IMR-90 (cell line): ENCODE measurements around the gene ITGA2. TPM values are rescaled to one million over a fixed set of nuclear protein-coding genes. Genes with fewer than 3 reads are reported as not detected.
A peak's percentile ranks its signal among the peaks of the same experiment; 100 is the strongest.

Experiments
- ATAC-seq: fragments of 200-7000 bp; cut with Tn5 transposase; 2 replicates; pipeline ENCODE4 v1.9.1; 2020; ENCODE audit warnings: low read depth, mild to moderate bottlenecking, moderate library complexity
- BruUV-seq: library from RNA; stranded (reverse); fragments of 400-500 nt; replicated peaks from 2 replicates; lab custom pipeline; 2021; lab: Mats Ljungman, UMichigan
- CTCF ChIA-PET: fragments of 300-600 bp; formaldehyde crosslinking; extraction: SDS; loops from one replicate; lab custom pipeline; 2021; ENCODE audit warnings: antibody characterized with exemption; lab: Yijun Ruan, JAX
- POLR2A ChIA-PET: fragments of 300-600 bp; sonication (Branson Sonifier 250); formaldehyde crosslinking; loops from one replicate; lab custom pipeline; 2022; ENCODE audit warnings: antibody characterized with exemption; ENCODE audit not compliant: unreplicated experiment; lab: Charles Lee
- DNase-seq: peaks from one replicate; pipeline ENCODE4 v3.0.0; 2013
- H2AFZ ChIP-seq: replicated peaks from 2 replicates; pipeline ENCODE3; 2013; ENCODE audit warnings: low read length, mild to moderate bottlenecking; ENCODE audit not compliant: poor library complexity
- H2AK5ac ChIP-seq: 2 replicates; pipeline ENCODE4 v1.6.1; 2013; ENCODE audit warnings: low read depth, low read length, inconsistent platforms
- H2AK9ac ChIP-seq: replicated peaks from 2 replicates; pipeline ENCODE3; 2013; ENCODE audit warnings: mild to moderate bottlenecking, low read depth, low read length, moderate library complexity; ENCODE audit not compliant: poor library complexity
- H2BK120ac ChIP-seq: 2 replicates; pipeline ENCODE4 v1.6.1; 2013; ENCODE audit warnings: low read depth, low read length, inconsistent platforms
- H2BK15ac ChIP-seq: 3 replicates; pipeline ENCODE4 v1.6.1; 2013; ENCODE audit warnings: low read depth, low read length, inconsistent platforms
- H2BK20ac ChIP-seq: 2 replicates; pipeline ENCODE4 v1.6.1; 2013; ENCODE audit warnings: low read depth, mild to moderate bottlenecking, inconsistent platforms, low read length, moderate library complexity
- H2BK5ac ChIP-seq: 2 replicates; pipeline ENCODE4 v1.6.1; 2013; ENCODE audit warnings: mild to moderate bottlenecking, low read depth, low read length, inconsistent platforms; ENCODE audit not compliant: poor library complexity, severe bottlenecking
- H3K14ac ChIP-seq: replicated peaks from 2 replicates; pipeline ENCODE4 v1.6.1; 2013; ENCODE audit warnings: low read depth, low read length, inconsistent platforms
- H3K18ac ChIP-seq: 2 replicates; pipeline ENCODE4 v1.6.1; 2013; ENCODE audit warnings: low read depth, low read length, control low read depth
- H3K23ac ChIP-seq: 2 replicates; pipeline ENCODE4 v1.6.1; 2013; ENCODE audit warnings: low read depth, low read length, inconsistent platforms
- H3K27ac ChIP-seq: 2 replicates; pipeline ENCODE4 v1.5.1; 2013; ENCODE audit warnings: mild to moderate bottlenecking, control low read depth, low read length; ENCODE audit not compliant: insufficient read depth
- H3K27me3 ChIP-seq: 2 replicates; pipeline ENCODE4 v1.6.1; 2013; ENCODE audit warnings: low read length; ENCODE audit not compliant: control insufficient read depth, insufficient read depth
- H3K36me3 ChIP-seq: 2 replicates; pipeline ENCODE4 v1.6.1; 2013; ENCODE audit warnings: low read length, mixed read lengths; ENCODE audit not compliant: control insufficient read depth, insufficient read depth
- H3K4ac ChIP-seq: 2 replicates; pipeline ENCODE4 v1.6.1; 2013; ENCODE audit warnings: low read depth, low read length, inconsistent platforms
- H3K4me1 ChIP-seq: 2 replicates; pipeline ENCODE4 v1.6.1; 2013; ENCODE audit warnings: low read length, mixed read lengths; ENCODE audit not compliant: control insufficient read depth, insufficient read depth
- H3K4me2 ChIP-seq: 2 replicates; pipeline ENCODE4 v1.6.1; 2013; ENCODE audit warnings: low read depth, mild to moderate bottlenecking, control low read depth, low read length, moderate library complexity
- H3K4me3 ChIP-seq: 2 replicates; pipeline ENCODE4 v1.5.1; 2013; ENCODE audit warnings: low read depth, mild to moderate bottlenecking, control low read depth, low read length, moderate library complexity; ENCODE audit not compliant: insufficient read depth
- H3K56ac ChIP-seq: 2 replicates; pipeline ENCODE4 v1.6.1; 2013; ENCODE audit warnings: low read length, inconsistent platforms; ENCODE audit not compliant: insufficient read depth; ENCODE audit errors: extremely low read depth
- H3K79me1 ChIP-seq, 2 experiments: 2 replicates each; pipeline ENCODE4 v1.6.1; 2013; ENCODE audit warnings: low read length in 2 of 2, inconsistent platforms in 1 of 2, low read depth in 1 of 2
- H3K9ac ChIP-seq: 2 replicates; pipeline ENCODE4 v1.6.1; 2013; ENCODE audit warnings: low read depth, low read length, control low read depth
- H3K9me1 ChIP-seq: 2 replicates; pipeline ENCODE4 v1.6.1; 2013; ENCODE audit warnings: low read length, inconsistent platforms; ENCODE audit not compliant: insufficient read depth
- H3K9me3 ChIP-seq: 2 replicates; pipeline ENCODE4 v1.6.1; 2013; ENCODE audit warnings: low read length; ENCODE audit not compliant: control insufficient read depth, insufficient read depth
- H4K20me1 ChIP-seq: 2 replicates; pipeline ENCODE4 v1.6.1; 2013; ENCODE audit warnings: low read length, inconsistent platforms; ENCODE audit not compliant: insufficient read depth
- H4K5ac ChIP-seq: 2 replicates; pipeline ENCODE4 v1.6.1; 2013; ENCODE audit warnings: mild to moderate bottlenecking, low read depth, low read length, control low read depth
- H4K8ac ChIP-seq, 2 experiments: 2 replicates each; pipeline ENCODE4 v1.6.1; 2013; ENCODE audit warnings: low read depth in 2 of 2, low read length in 2 of 2, control low read depth in 1 of 2, inconsistent platforms in 1 of 2
- H4K91ac ChIP-seq: 2 replicates; pipeline ENCODE4 v1.6.1; 2013; ENCODE audit warnings: low read depth, low read length, inconsistent platforms; ENCODE audit not compliant: insufficient read depth
- CEBPB ChIP-seq: IDR thresholded peaks from 2 replicates; pipeline ENCODE4 v1.6.1; 2012; ENCODE audit warnings: low read depth, low read length, improper control_type of control experiment
- FOS ChIP-seq: fragments of 150-350 bp; IDR thresholded peaks from 2 replicates; pipeline ENCODE4 v1.6.1; 2016; ENCODE audit warnings: low read depth, low read length
- MAFK ChIP-seq: IDR thresholded peaks from 2 replicates; pipeline ENCODE4 v1.6.1; 2012; ENCODE audit warnings: low read depth, low read length, improper control_type of control experiment
- NFE2L2 ChIP-seq: fragments of 150-350 bp; IDR thresholded peaks from 2 replicates; pipeline ENCODE4 v1.6.1; 2016; ENCODE audit warnings: low read depth, mild to moderate bottlenecking, low read length
- POLR2A ChIP-seq: IDR thresholded peaks from 2 replicates; pipeline ENCODE4 v1.6.1; 2012; ENCODE audit warnings: mild to moderate bottlenecking, low read depth, low read length
- RCOR1 ChIP-seq: IDR thresholded peaks from 2 replicates; pipeline ENCODE4 v1.6.1; 2012; ENCODE audit warnings: mild to moderate bottlenecking, low read length, improper control_type of control experiment; ENCODE audit not compliant: insufficient replicate concordance
- RFX5 ChIP-seq: IDR thresholded peaks from 2 replicates; pipeline ENCODE4 v1.8.0; 2012; ENCODE audit warnings: low read depth, mild to moderate bottlenecking, low read length, moderate library complexity
- WGBS, 2 experiments: methylation state at CpG; one replicate each; pipeline versions ENCODE4 v1.1.5 to v1.1.7; 2013; ENCODE audit warnings: missing lambda C conversion rate in 2 of 2; ENCODE audit not compliant: insufficient read length in 1 of 2; ENCODE audit errors: extremely low coverage in 2 of 2; 5-methylcytosine and 5-hydroxymethylcytosine counted together
- dilution Hi-C: fragments of 300-500 bp; cut with HindIII; formaldehyde crosslinking; loops from one replicate; pipeline ENCODE4 v1.14.3; 2018; ENCODE audit warnings: low sequenced_read_pairs; ENCODE audit not compliant: unreplicated experiment
- in situ Hi-C: fragments of 300-500 bp; cut with MboI; formaldehyde crosslinking; loops from 3 replicates; pipeline ENCODE4 v1.14.3; 2019; ENCODE audit warnings: low sequenced_read_pairs, inconsistent platforms, mixed read lengths
- intact Hi-C: fragments of 100-400 bp; cut with micrococcal nuclease; formaldehyde crosslinking; loops from 2 replicates; pipeline ENCODE4 v1.10.0; 2022
- polyA plus RNA-seq, 3 experiments: library from polyadenylated mRNA; depleted of rRNA; stranded (reverse); fragments of >200 nt; gene quantifications; 2 replicates each; pipeline ENCODE4 v1.2.3, GENCODE V29; 2012; ENCODE audit warnings: low replicate concordance in 1 of 3
- total RNA-seq: library from RNA; depleted of rRNA; stranded (reverse); fragments of >200 nt; gene quantifications from 2 replicates; pipeline ENCODE4 v1.2.3, GENCODE V29; 2012
- TF ChIP-seq, protein P1 (sequence below): fragments of 150-350 bp; IDR thresholded peaks from 2 replicates; pipeline ENCODE4 v1.6.1; 2016; ENCODE audit warnings: low read depth, mild to moderate bottlenecking, low read length, moderate library complexity, borderline replicate concordance

Gene ITGA2
- total and polyA plus RNA-seq, 2 of the 4 experiments (the other 2 are of a cell fraction) = 23.3 to 93.4 TPM

DNA sequence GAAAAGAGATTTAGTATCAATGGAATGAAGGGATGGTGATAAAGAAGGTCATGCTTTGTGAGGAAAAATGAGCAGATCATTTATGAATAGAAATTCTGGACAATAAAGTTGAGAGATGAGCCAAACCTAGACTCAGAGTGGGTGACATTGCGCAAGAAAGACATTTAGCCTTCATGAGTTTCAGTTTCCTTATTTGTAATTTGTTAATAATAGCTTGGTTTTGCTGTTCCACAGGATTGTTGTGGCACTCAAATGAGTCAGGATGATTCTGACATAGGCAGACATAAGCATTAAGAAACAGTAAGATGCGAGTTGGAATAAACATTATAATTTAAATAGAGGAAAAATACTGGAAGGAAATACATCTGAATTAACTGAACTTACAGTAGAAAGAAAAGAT is 34.8 kb downstream of the ITGA2 start:
- Histone ChIP-seq H2BK5ac (peak overlapping the region; percentile 100), H3K14ac (no peak overlapping the region), H4K20me1 (no peaks in the 10 kb centered on the region), H3K36me3 (peaks cover 3% of the 10 kb centered on the region; the same call in 1 of the 2 replicates), H4K5ac (peak overlapping the region; percentile 38; the same call in 1 of the 2 replicates), H3K18ac (no peak overlapping the region), H4K91ac (no peak overlapping the region), H3K9me1 (peaks cover 9% of the 10 kb centered on the region), H2BK20ac (no peak overlapping the region; the same call in 1 of the 2 replicates), H3K4me1 (peaks cover 29% of the 10 kb centered on the region), H3K27me3 (no peaks in the 10 kb centered on the region), H3K9ac (no peak overlapping the region), H3K4me3 (no peak overlapping the region), H2BK15ac (no peak overlapping the region), H2AK9ac (no peak overlapping the region), H3K4me2 (peak overlapping the region; percentile 71; the same call in 1 of the 2 replicates), H2AK5ac (no peak overlapping the region), H3K4ac (no peak overlapping the region), H3K23ac (peak overlapping the region; percentile 6; the same call in 1 of the 2 replicates), H2BK120ac (peak overlapping the region; percentile 99; the same call in 1 of the 2 replicates), H4K8ac (peak overlapping the region; percentile 24 to 77; a peak in 2 of 4 replicates), H3K27ac (peak overlapping the region; percentile 47; the same call in 1 of the 2 replicates), H3K56ac (0 out of 2 replicates have a peak overlapping the region, but pooled peaks have one; percentile 12), H3K9me3 (no peaks in the 10 kb centered on the region), H3K79me1 (peaks cover 15 to 52% of the 10 kb centered on the region in 2 experiments), H2AFZ (no peak overlapping the region)
- dilution Hi-C loops = no loop called here
- ATAC-seq (peak; percentile 50), DNase-seq (peak; percentile 95)
- TF ChIP-seq POLR2A = no peak
- peak; percentile 67; the same call in 1 of the 2 replicates for TF ChIP-seq FOS
- peak; percentile 54 for TF ChIP-seq MAFK
- TF ChIP-seq, protein P1, sequence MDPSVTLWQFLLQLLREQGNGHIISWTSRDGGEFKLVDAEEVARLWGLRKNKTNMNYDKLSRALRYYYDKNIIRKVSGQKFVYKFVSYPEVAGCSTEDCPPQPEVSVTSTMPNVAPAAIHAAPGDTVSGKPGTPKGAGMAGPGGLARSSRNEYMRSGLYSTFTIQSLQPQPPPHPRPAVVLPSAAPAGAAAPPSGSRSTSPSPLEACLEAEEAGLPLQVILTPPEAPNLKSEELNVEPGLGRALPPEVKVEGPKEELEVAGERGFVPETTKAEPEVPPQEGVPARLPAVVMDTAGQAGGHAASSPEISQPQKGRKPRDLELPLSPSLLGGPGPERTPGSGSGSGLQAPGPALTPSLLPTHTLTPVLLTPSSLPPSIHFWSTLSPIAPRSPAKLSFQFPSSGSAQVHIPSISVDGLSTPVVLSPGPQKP = no peak
- TF ChIP-seq RFX5 = no peak
- no peak for TF ChIP-seq RCOR1
- TF ChIP-seq NFE2L2 = peak; percentile 40; the same call in 1 of the 2 replicates
- peak; percentile 100 for TF ChIP-seq CEBPB
- POLR2A ChIA-PET = interaction anchor here (0.7 to 0.9 kb wide), 2 partner anchors 8 to 1205 kb away, joined by 3 read pairs; no protein-coding TSS in a partner anchor
- in situ Hi-C loops = no loop called here
- intact Hi-C loops = no loop called here
- WGBS, 2 experiments = no CpG with 5 or more reads among the region's 2 CpGs
- CTCF ChIA-PET = interaction anchor here (0.6 to 2.2 kb wide), 3 partner anchors 11 to 847 kb away, joined by 3 to 12 read pairs (median 3); no protein-coding TSS in a partner anchor
- BruUV-seq = no TSS peak
